K562 (cell line): ENCODE measurements around the gene SLA2. TPM values are rescaled to one million over a fixed set of nuclear protein-coding genes. Genes with fewer than 3 reads are reported as not detected.

Source experiments
- COPS2 ChIP-seq: fragments of 450-650 bp; conservative IDR thresholded peaks from 2 replicates; pipeline ENCODE4 v1.6.1; 2016; ENCODE audit warnings: mild to moderate bottlenecking, moderate library complexity
- CREM ChIP-seq: IDR thresholded peaks from 2 replicates; pipeline ENCODE4 v1.6.1; 2014; ENCODE audit warnings: antibody characterized with exemption, low read depth
- CTBP1 ChIP-seq: fragments of 450-650 bp; IDR thresholded peaks from 2 replicates; pipeline ENCODE4 v1.6.1; 2016; ENCODE audit warnings: borderline replicate concordance
- MEF2D ChIP-seq: conservative IDR thresholded peaks from 2 replicates; pipeline ENCODE4 v1.6.1; 2016; ENCODE audit warnings: low read depth, missing genetic modification characterization, missing compliant biosample characterization
- MNT ChIP-seq, 2 experiments: fragments of 450-650 bp; conservative IDR thresholded peaks; 2 replicates each; pipeline ENCODE4 v1.6.1; 2017; ENCODE audit warnings: mild to moderate bottlenecking in 2 of 2, moderate library complexity in 2 of 2
- NR2C2 ChIP-seq, 2 experiments: fragments of 200-800 bp in 1 of 2; sonication (Bioruptor generic) in 1 of 2; sonication (generic) in 1 of 2; formaldehyde crosslinking in 1 of 2; IDR thresholded peaks; 2 replicates each; pipeline versions ENCODE4 v1.6.1 to v1.8.0; 2016 to 2022; ENCODE audit warnings: mild to moderate bottlenecking in 1 of 2, missing compliant biosample characterization in 1 of 2, missing genetic modification characterization in 1 of 2, missing genetic modification reagents in 1 of 2
- REST ChIP-seq, 2 experiments: fragments of 450-650 bp; formaldehyde crosslinking in 1 of 2; IDR thresholded peaks; 2 replicates each; pipeline versions ENCODE4 v1.4.0 to v1.6.1; 2014 to 2020; ENCODE audit warnings: mild to moderate bottlenecking in 2 of 2, borderline replicate concordance in 1 of 2, low read depth in 1 of 2
- RFX5 ChIP-seq: IDR thresholded peaks from 2 replicates; pipeline ENCODE4 v1.6.1; 2011; ENCODE audit warnings: low read depth, mild to moderate bottlenecking, improper control_type of control experiment, low read length
- ZZZ3 ChIP-seq: fragments of 450-650 bp; IDR thresholded peaks from 2 replicates; pipeline ENCODE4 v1.6.1; 2016; ENCODE audit warnings: antibody characterized with exemption, mild to moderate bottlenecking, moderate library complexity
- polyA plus RNA-seq, 8 experiments: library from polyadenylated mRNA; depleted of rRNA in 4 of 8; stranded (reverse) in 5 of 8; unstranded in 3 of 8; fragments of >200 nt; fragmentation: Nextera tagmentation in 2 of 8; fragmentation: Illumina TruSeq in 1 of 8; extraction: Ambion mirVana in 2 of 8; extraction: Trizol in 1 of 8; gene quantifications; 2 replicates each; pipeline versions ENCODE4 v1.2.1 to v1.2.3, GENCODE V29; 2011 to 2014; ENCODE audit warnings: inconsistent platforms in 1 of 8, missing spikeins in 1 of 8
- total RNA-seq, 7 experiments: library from RNA; depleted of rRNA in 6 of 7; stranded (reverse); fragments of >200 nt in 6 of 7; fragmentation: Illumina TruSeq in 2 of 7; extraction: Trizol in 2 of 7; gene quantifications; 2 replicates each; pipeline versions ENCODE4 v1.2.1 to v1.2.3, GENCODE V29; 2011 to 2021; ENCODE audit warnings: low replicate concordance in 1 of 7
- TF ChIP-seq, protein P1 (sequence below), 2 experiments: IDR thresholded peaks; 2 replicates each; pipeline ENCODE4 v1.6.1; 2011; ENCODE audit warnings: borderline replicate concordance in 1 of 2, control low read depth in 1 of 2, low read depth in 1 of 2, low read length in 1 of 2, mild to moderate bottlenecking in 1 of 2, mixed read lengths in 1 of 2, moderate library complexity in 1 of 2; ENCODE audit not compliant: insufficient read depth in 1 of 2, insufficient read length in 1 of 2, poor library complexity in 1 of 2, severe bottlenecking in 1 of 2; ENCODE audit errors: extremely low read depth in 1 of 2

SLA2 gene
- total and polyA plus RNA-seq, 9 of the 15 experiments (the other 6 are each of a cell fraction or from before 2014, with no cell fraction given): 0.07 TPM; not detected in 7

GRCh38 chr20:36605399-36606157 lies 40.4 kb downstream of the SLA2 start, which contains the start of gene RAB5IF (continued):
- TF ChIP-seq REST (IDR thresholded peaks at IDR 0.05; ENCODE audit: borderline replicate concordance): peak; percentile 65; the same call in 1 of the 2 replicates
- no peak; the same call in 1 of the 2 replicates for TF ChIP-seq REST (CRISPR knock-in tag; IDR thresholded peaks at IDR 0.05; ENCODE audit: low read depth)
- no peak for TF ChIP-seq ZZZ3
- TF ChIP-seq NR2C2 (CRISPR knock-in tag; IDR thresholded peaks at IDR 0.05): peak; percentile 68; the same call in 1 of the 2 replicates
- peak; percentile 74 for TF ChIP-seq NR2C2 (tag; IDR thresholded peaks at IDR 0.05)
- TF ChIP-seq CREM: peak; percentile 99
- 0 out of 2 replicates have a peak, but pooled peaks have one; percentile 36 for TF ChIP-seq MEF2D (tag)
- TF ChIP-seq CTBP1: peak; percentile 84
- TF ChIP-seq COPS2: no peak
- peak; percentile 50; the same call in 1 of the 2 replicates for TF ChIP-seq RFX5
- TF ChIP-seq, protein P1, sequence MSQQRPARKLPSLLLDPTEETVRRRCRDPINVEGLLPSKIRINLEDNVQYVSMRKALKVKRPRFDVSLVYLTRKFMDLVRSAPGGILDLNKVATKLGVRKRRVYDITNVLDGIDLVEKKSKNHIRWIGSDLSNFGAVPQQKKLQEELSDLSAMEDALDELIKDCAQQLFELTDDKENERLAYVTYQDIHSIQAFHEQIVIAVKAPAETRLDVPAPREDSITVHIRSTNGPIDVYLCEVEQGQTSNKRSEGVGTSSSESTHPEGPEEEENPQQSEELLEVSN (IDR thresholded peaks at IDR 0.05; ENCODE audit: borderline replicate concordance in 1 of 2, extremely low read depth in 1 of 2, insufficient read depth in 1 of 2, insufficient read length in 1 of 2, low read depth in 1 of 2, low read length in 1 of 2, poor library complexity in 1 of 2, severe bottlenecking in 1 of 2): peak; percentile 63 to 78
- peak; percentile 78 to 90 for TF ChIP-seq MNT (conservative IDR thresholded peaks at IDR 0.05)
